ENCODE measurements around the gene RAB36. TPM values are rescaled to one million over a fixed set of nuclear protein-coding genes. Genes with fewer than 3 reads are reported as not detected.

The RAB36 gene
- polyA plus RNA-seq, 12 donors = 0.85 to 3.7 (median 1.4) TPM; not detected in 2

- no peak for DNase-seq
Measured at GRCh38 chr22:23119494-23120414, 25.5 kb upstream of the RAB36 start.

GRCh38 chr22:23120415-23120899 is 24.8 kb upstream of the RAB36 start:
- DNase-seq = no peak

GRCh38 chr22:23121000-23121421 is 24.3 kb upstream of the RAB36 start:
- no peak for DNase-seq

GRCh38 chr22:23121424-23121823 is 23.9 kb upstream of the RAB36 start:
- DNase-seq = no peak

GRCh38 chr22:23122216-23122957 is 22.9 kb upstream of the RAB36 start:
- no peak for DNase-seq

- no peak for DNase-seq
Measured at GRCh38 chr22:23122992-23123803, 22.1 kb upstream of the RAB36 start.

- no peak for DNase-seq
Measured at GRCh38 chr22:23123804-23124254, 21.4 kb upstream of the RAB36 start.

- no peak for DNase-seq
Measured at GRCh38 chr22:23124611-23125511, 20.4 kb upstream of the RAB36 start.

GRCh38 chr22:23125512-23126103 is 19.7 kb upstream of the RAB36 start:
- no peak for DNase-seq

GRCh38 chr22:23126165-23127054 is 18.9 kb upstream of the RAB36 start:
- no peak for DNase-seq

- no peak for DNase-seq
Measured at GRCh38 chr22:23127055-23127756, 18.1 kb upstream of the RAB36 start.

GRCh38 chr22:23127788-23128187 is 17.5 kb upstream of the RAB36 start:
- DNase-seq = no peak

GRCh38 chr22:23128269-23129108 is 16.8 kb upstream of the RAB36 start:
- peak; percentile 73 for DNase-seq

- DNase-seq = no peak
Measured at GRCh38 chr22:23129149-23129548, 16.1 kb upstream of the RAB36 start.

GRCh38 chr22:23130697-23131096 is 14.6 kb upstream of the RAB36 start:
- no peak for DNase-seq

GRCh38 chr22:23131931-23132330 is 13.3 kb upstream of the RAB36 start:
- no peak for DNase-seq

- DNase-seq = no peak
Measured at GRCh38 chr22:23132376-23133091, 12.7 kb upstream of the RAB36 start.
